ENCODE data around the gene DPP3.
A peak's percentile ranks its signal among the peaks of the same experiment; 100 is the strongest.
"Not testable (repeated sequence)": the region's sequence is repeated elsewhere in the genome, so short reads cannot be mapped to it uniquely, and the experiment has no call there.

Gene DPP3

GRCh38 chr11:66480117-66480938 is at the start of gene DPP3:
Gene DPP3 (plus strand): TSS chr11:66480434. CDS start chr11:66482201, 1,767 bp downstream.
- DNase-seq: peak; percentile 93

- DNase-seq: not testable (repeated sequence)
Measured at GRCh38 chr11:66431287-66431686, 48.9 kb upstream of the DPP3 start.

GRCh38 chr11:66431871-66432329 is 48.3 kb upstream of the DPP3 start:
- DNase-seq: not testable (repeated sequence)

- no peak for DNase-seq
Measured at GRCh38 chr11:66432597-66432996, 47.6 kb upstream of the DPP3 start.

- DNase-seq: no peak
Measured at GRCh38 chr11:66437979-66438503, 42.2 kb upstream of the DPP3 start.

GRCh38 chr11:66438504-66439466 is 41.4 kb upstream of the DPP3 start, which contains the start of gene MRPL11:
Gene MRPL11 (minus strand): TSS chr11:66438848. CDS start chr11:66438754, 94 bp downstream.
- DNase-seq: peak; percentile 97

- DNase-seq: not testable (repeated sequence)
Measured at GRCh38 chr11:66440101-66440939, 39.9 kb upstream of the DPP3 start.

GRCh38 chr11:66440940-66441282 is 39.3 kb upstream of the DPP3 start:
- not testable (repeated sequence) for DNase-seq

- no peak for DNase-seq
Measured at GRCh38 chr11:66443602-66444001, 36.6 kb upstream of the DPP3 start.

- DNase-seq: no peak
Measured at GRCh38 chr11:66447012-66447411, 33.2 kb upstream of the DPP3 start.

GRCh38 chr11:66448523-66448922 is 31.7 kb upstream of the DPP3 start:
- DNase-seq: no peak

- no peak for DNase-seq
Measured at GRCh38 chr11:66450560-66450959, 29.7 kb upstream of the DPP3 start.

GRCh38 chr11:66451663-66452062 is 28.6 kb upstream of the DPP3 start:
- DNase-seq: no peak

- no peak for DNase-seq
Measured at GRCh38 chr11:66454247-66454646, 26.0 kb upstream of the DPP3 start.

- DNase-seq: no peak
Measured at GRCh38 chr11:66454828-66455227, 25.4 kb upstream of the DPP3 start.

- no peak for DNase-seq
Measured at GRCh38 chr11:66457826-66458225, 22.4 kb upstream of the DPP3 start.

- no peak for DNase-seq
Measured at GRCh38 chr11:66459138-66459778, 21.0 kb upstream of the DPP3 start.

GRCh38 chr11:66462010-66462409 is 18.2 kb upstream of the DPP3 start:
- no peak for DNase-seq

- DNase-seq: no peak
Measured at GRCh38 chr11:66462911-66463310, 17.3 kb upstream of the DPP3 start.

GRCh38 chr11:66464116-66464515 is 16.1 kb upstream of the DPP3 start:
- not testable (repeated sequence) for DNase-seq

- DNase-seq: no peak
Measured at GRCh38 chr11:66464916-66465315, 15.3 kb upstream of the DPP3 start.

All from DMS79 treated with DMSO at 0.1 percent for 48 hours (cell line).